Stimulated activated CD8-positive, alpha-beta memory T cell treated with anti-CD3 and anti-CD28 coated beads, Interleukin-7, amount 100 ng/mL, for 48 hours (primary cell): ENCODE results near the gene KMT2E.
"Not testable (repeated sequence)": the region's sequence is repeated elsewhere in the genome, so short reads cannot be mapped to it uniquely, and the experiment has no call there.

Source experiments
- DNase-seq, 2 donors: peaks; one replicate each; pipeline ENCODE4 v3.0.0-alpha.2; 2020; ENCODE audit warnings: low read depth in 1 of 2; ENCODE audit errors: extremely low read depth in 1 of 2

The KMT2E gene

GRCh38 chr7:105021967-105022366, 8.0 kb downstream of the KMT2E start:
- no peak for DNase-seq

GRCh38 chr7:105022458-105022857, 8.5 kb downstream of the KMT2E start:
- DNase-seq: no peak

GRCh38 chr7:105024734-105025133, 10.7 kb downstream of the KMT2E start:
- DNase-seq: no peak

- DNase-seq: no peak
These were observed 12.7 kb downstream of the KMT2E start for GRCh38 chr7:105026750-105027149.

- no peak for DNase-seq
These were observed 13.3 kb downstream of the KMT2E start for GRCh38 chr7:105027176-105027853.

GRCh38 chr7:105028004-105028403, 14.0 kb downstream of the KMT2E start:
- DNase-seq: no peak

GRCh38 chr7:105028941-105029340, 14.9 kb downstream of the KMT2E start:
- DNase-seq: not testable (repeated sequence)

GRCh38 chr7:105030447-105030846, 16.4 kb downstream of the KMT2E start:
- no peak for DNase-seq

GRCh38 chr7:105032553-105033214, 18.7 kb downstream of the KMT2E start:
- no peak for DNase-seq

- no peak for DNase-seq
These were observed 21.3 kb downstream of the KMT2E start for GRCh38 chr7:105035349-105035748.

GRCh38 chr7:105036217-105037168, 22.5 kb downstream of the KMT2E start:
- no peak for DNase-seq

GRCh38 chr7:105037319-105037718, 23.3 kb downstream of the KMT2E start:
- no peak for DNase-seq

- DNase-seq: no peak
These were observed 30.6 kb downstream of the KMT2E start for GRCh38 chr7:105044449-105045070.

- no peak for DNase-seq
These were observed 32.4 kb downstream of the KMT2E start for GRCh38 chr7:105046414-105046813.

- DNase-seq: no peak
These were observed 33.9 kb downstream of the KMT2E start for GRCh38 chr7:105047932-105048331.

GRCh38 chr7:105050493-105050892, 36.5 kb downstream of the KMT2E start:
- no peak for DNase-seq

- not testable (repeated sequence) for DNase-seq
These were observed 36.9 kb downstream of the KMT2E start for GRCh38 chr7:105050899-105051298.

- no peak for DNase-seq
These were observed 41.1 kb downstream of the KMT2E start for GRCh38 chr7:105055084-105055483.

GRCh38 chr7:105055621-105056020, 41.6 kb downstream of the KMT2E start:
- DNase-seq: no peak

- DNase-seq: no peak
These were observed 43.5 kb downstream of the KMT2E start for GRCh38 chr7:105057472-105057871.

GRCh38 chr7:105060437-105060836, 46.4 kb downstream of the KMT2E start:
- DNase-seq: no peak
